Caco-2 (cell line): Measurements from ENCODE around the gene CPT1B. TPM values are rescaled to one million over a fixed set of nuclear protein-coding genes. Genes with fewer than 3 reads are reported as not detected.

Experiments
- BruUV-seq: library from RNA; stranded (reverse); fragments of 400-500 nt; replicated peaks from 2 replicates; lab custom pipeline; 2021; lab: Mats Ljungman, UMichigan
- CTCF ChIA-PET: fragments of 300-600 bp; sonication (Branson Sonifier 250); formaldehyde crosslinking; loops from one replicate; lab custom pipeline; 2022; ENCODE audit warnings: antibody characterized with exemption; lab: Charles Lee
- POLR2A ChIA-PET: fragments of 300-600 bp; sonication (Branson Sonifier 250); formaldehyde crosslinking; loops from one replicate; lab custom pipeline; 2022; ENCODE audit warnings: antibody characterized with exemption; lab: Charles Lee
- DNase-seq, 2 experiments: peaks; one replicate each; pipeline versions ENCODE4 v3.0.0 to v3.0.0-alpha.2; 2020 to 2022
- H3K27me3 ChIP-seq: replicated peaks from 2 replicates; pipeline ENCODE4 v1.6.0; 2011; ENCODE audit warnings: low read length; ENCODE audit not compliant: control insufficient read depth, insufficient read depth
- H3K36me3 ChIP-seq: 2 replicates; pipeline ENCODE4 v1.5.1; 2011; ENCODE audit warnings: low read length; ENCODE audit not compliant: control insufficient read depth, insufficient read depth
- H3K4me1 ChIP-seq: fragments of 250-450 bp; sonication (Bioruptor Pico); 2 replicates; pipeline ENCODE4 v1.5.1; 2020; ENCODE audit warnings: mild to moderate bottlenecking
- H3K4me3 ChIP-seq: 2 replicates; pipeline ENCODE4 v1.5.1; 2011; ENCODE audit warnings: low read depth, mild to moderate bottlenecking, control low read depth, low read length
- H3K9me3 ChIP-seq: fragments of 250-450 bp; sonication (Bioruptor Pico); 2 replicates; pipeline ENCODE4 v1.5.1; 2020; ENCODE audit warnings: mild to moderate bottlenecking, moderate library complexity
- H3K27ac Mint-ChIP-seq: one replicate; pipeline ENCODE4 v1.8.0; 2022; ENCODE audit warnings: mixed read lengths; ENCODE audit not compliant: unreplicated experiment
- H3K27me3 Mint-ChIP-seq: one replicate; pipeline ENCODE4 v1.8.0; 2022; ENCODE audit warnings: mixed read lengths; ENCODE audit not compliant: insufficient read depth, unreplicated experiment
- H3K36me3 Mint-ChIP-seq: one replicate; pipeline ENCODE4 v1.8.0; 2022; ENCODE audit warnings: mild to moderate bottlenecking, mixed read lengths; ENCODE audit not compliant: insufficient read depth, unreplicated experiment
- H3K4me1 Mint-ChIP-seq: one replicate; pipeline ENCODE4 v1.8.0; 2022; ENCODE audit warnings: low read depth, mixed read lengths; ENCODE audit not compliant: unreplicated experiment
- H3K4me3 Mint-ChIP-seq: one replicate; pipeline ENCODE4 v1.8.0; 2022; ENCODE audit warnings: mild to moderate bottlenecking, moderate library complexity, mixed read lengths; ENCODE audit not compliant: unreplicated experiment
- H3K9me3 Mint-ChIP-seq: one replicate; pipeline ENCODE4 v1.8.0; 2022; ENCODE audit warnings: mixed read lengths; ENCODE audit not compliant: unreplicated experiment
- intact Hi-C: fragments of 100-400 bp; cut with micrococcal nuclease; formaldehyde crosslinking; loops from one replicate; pipeline ENCODE4 v1.10.0; 2022; ENCODE audit not compliant: unreplicated experiment
- total RNA-seq: library from RNA; stranded (reverse); gene quantifications from 2 replicates; pipeline ENCODE4 v1.2.3, GENCODE V29; 2022
- TF ChIP-seq, protein P1 (sequence below), 2 experiments: fragments of 200-600 bp in 1 of 2; IDR thresholded peaks; 1 replicate in 1 of 2; 2 replicates in 1 of 2; pipeline versions ENCODE4 v1.5.1 to v1.8.0; 2011 to 2022; ENCODE audit warnings: antibody characterized with exemption in 1 of 2, control low read depth in 1 of 2, inconsistent platforms in 1 of 2, low read depth in 1 of 2, low read length in 1 of 2, mild to moderate bottlenecking in 1 of 2, moderate library complexity in 1 of 2; ENCODE audit not compliant: insufficient read depth in 1 of 2, severe bottlenecking in 1 of 2, unreplicated experiment in 1 of 2

The CPT1B gene
- total RNA-seq, 1 experiment from 2014 or later, result 19.8 TPM

- H3K4me3 ChIP-seq, result no peak overlapping the region
- H3K27me3 ChIP-seq, result no peaks in the 10 kb centered on the region
- H3K9me3 ChIP-seq, result no peaks in the 10 kb centered on the region
- no peak for DNase-seq
- ChIA-PET CTCF (no interaction called here), POLR2A (no interaction called here)
- Mint-ChIP-seq H3K9me3 (no peaks in the 10 kb centered on the region), H3K36me3 (no peaks in the 10 kb centered on the region), H3K27me3 (peaks cover 6% of the 10 kb centered on the region), H3K4me1 (peaks cover under 1% of the 10 kb centered on the region), H3K4me3 (no peak overlapping the region), H3K27ac (no peak overlapping the region)
- H3K4me1 ChIP-seq, result no peaks in the 10 kb centered on the region; the same call in 1 of the 2 replicates
- TF ChIP-seq, protein P1, sequence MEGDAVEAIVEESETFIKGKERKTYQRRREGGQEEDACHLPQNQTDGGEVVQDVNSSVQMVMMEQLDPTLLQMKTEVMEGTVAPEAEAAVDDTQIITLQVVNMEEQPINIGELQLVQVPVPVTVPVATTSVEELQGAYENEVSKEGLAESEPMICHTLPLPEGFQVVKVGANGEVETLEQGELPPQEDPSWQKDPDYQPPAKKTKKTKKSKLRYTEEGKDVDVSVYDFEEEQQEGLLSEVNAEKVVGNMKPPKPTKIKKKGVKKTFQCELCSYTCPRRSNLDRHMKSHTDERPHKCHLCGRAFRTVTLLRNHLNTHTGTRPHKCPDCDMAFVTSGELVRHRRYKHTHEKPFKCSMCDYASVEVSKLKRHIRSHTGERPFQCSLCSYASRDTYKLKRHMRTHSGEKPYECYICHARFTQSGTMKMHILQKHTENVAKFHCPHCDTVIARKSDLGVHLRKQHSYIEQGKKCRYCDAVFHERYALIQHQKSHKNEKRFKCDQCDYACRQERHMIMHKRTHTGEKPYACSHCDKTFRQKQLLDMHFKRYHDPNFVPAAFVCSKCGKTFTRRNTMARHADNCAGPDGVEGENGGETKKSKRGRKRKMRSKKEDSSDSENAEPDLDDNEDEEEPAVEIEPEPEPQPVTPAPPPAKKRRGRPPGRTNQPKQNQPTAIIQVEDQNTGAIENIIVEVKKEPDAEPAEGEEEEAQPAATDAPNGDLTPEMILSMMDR (IDR thresholded peaks at IDR 0.05; ENCODE audit: insufficient read depth in 1 of 2, low read depth in 1 of 2, low read length in 1 of 2, severe bottlenecking in 1 of 2, unreplicated experiment in 1 of 2), result no peak
- no TSS peak for BruUV-seq
- intact Hi-C loops, result no loop called here
- no peaks in the 10 kb centered on the region for H3K36me3 ChIP-seq
These were observed 26.9 kb upstream of the CPT1B start for GRCh38 chr22:50605002-50605612.

DNA sequence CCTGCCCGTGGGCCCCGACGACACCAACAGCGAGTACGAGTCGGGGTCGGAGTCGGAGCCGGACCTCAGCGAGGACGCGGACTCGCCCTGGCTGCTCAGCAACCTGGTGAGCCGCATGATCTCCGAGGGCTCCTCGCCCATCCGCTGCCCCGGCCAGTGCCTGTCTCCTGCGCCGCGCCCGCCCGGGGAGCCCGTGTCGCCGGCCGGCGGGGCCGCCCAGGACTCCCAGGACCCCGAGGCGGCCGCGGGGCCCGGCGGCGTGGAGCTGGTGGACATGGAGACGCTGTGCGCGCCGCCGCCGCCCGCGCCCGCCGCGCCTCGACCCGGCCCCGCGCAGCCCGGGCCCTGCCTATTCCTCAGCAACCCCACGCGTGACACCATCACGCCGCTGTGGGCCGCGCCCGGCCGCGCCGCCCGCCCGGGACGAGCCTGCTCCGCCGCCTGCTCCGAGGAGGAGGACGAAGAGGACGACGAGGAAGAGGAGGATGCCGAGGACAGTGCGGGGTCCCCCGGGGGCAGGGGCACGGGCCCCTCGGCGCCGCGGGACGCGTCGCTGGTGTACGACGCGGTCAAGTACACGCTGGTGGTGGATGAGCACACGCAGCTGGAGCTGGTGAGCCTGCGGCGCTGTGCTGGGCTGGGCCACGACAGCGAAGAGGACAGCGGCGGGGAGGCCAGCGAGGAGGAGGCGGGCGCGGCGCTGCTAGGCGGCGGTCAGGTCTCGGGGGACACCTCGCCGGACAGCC, 26.2 kb upstream of the CPT1B start:
- ChIA-PET CTCF (no interaction called here), POLR2A (no interaction called here)
- peaks cover 7% of the 10 kb centered on the region for H3K27me3 Mint-ChIP-seq
- no peaks in the 10 kb centered on the region for H3K36me3 Mint-ChIP-seq
- Histone ChIP-seq H3K27me3 (no peaks in the 10 kb centered on the region), H3K4me3 (no peak overlapping the region), H3K36me3 (no peaks in the 10 kb centered on the region), H3K4me1 (peaks cover 5% of the 10 kb centered on the region), H3K9me3 (no peaks in the 10 kb centered on the region)
- H3K4me1 Mint-ChIP-seq, result peaks cover 7% of the 10 kb centered on the region
- no peak overlapping the region for H3K27ac Mint-ChIP-seq
- no peaks in the 10 kb centered on the region for H3K9me3 Mint-ChIP-seq
- no TSS peak for BruUV-seq
- TF ChIP-seq, protein P1 (IDR thresholded peaks at IDR 0.05; ENCODE audit: insufficient read depth in 1 of 2, low read depth in 1 of 2, low read length in 1 of 2, severe bottlenecking in 1 of 2, unreplicated experiment in 1 of 2), result no peak
- H3K4me3 Mint-ChIP-seq, result no peak overlapping the region
- intact Hi-C loops, result no loop called here
- DNase-seq, result no peak

DNA sequence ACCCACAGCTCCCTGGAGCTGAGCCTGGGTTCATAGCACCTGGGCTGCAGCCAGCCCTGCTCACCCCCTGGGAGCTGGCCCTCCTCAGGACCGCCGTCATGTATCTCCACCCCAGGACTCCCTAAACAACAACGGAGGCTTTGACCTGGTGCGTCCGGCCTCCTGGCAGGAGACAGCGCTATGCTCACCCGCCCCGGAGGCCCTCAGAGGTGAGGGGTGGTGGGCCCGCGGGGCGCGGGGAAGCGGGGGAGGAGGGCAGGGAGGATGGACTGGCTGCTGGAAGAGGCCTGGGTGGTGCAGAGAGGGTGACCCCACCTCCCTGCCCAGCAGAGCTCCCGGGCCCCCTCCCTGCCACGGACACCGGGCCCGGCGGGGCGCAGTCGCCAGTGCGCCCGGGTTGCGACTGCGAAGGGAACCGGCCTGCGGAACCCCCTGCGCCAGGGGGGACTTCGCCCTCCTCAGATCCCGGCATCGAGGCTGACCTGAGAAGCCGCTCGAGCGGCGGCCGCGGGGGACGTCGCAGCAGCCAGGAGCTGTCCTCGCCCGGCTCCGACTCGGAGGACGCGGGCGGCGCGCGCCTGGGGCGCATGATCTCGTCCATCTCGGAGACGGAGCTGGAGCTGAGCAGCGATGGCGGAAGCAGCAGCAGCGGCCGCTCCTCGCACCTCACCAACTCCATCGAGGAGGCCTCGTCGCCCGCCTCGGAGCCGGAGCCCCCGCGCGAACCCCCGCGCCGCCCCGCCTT, 25.5 kb upstream of the CPT1B start:
- H3K27ac Mint-ChIP-seq, result no peak overlapping the region
- Histone ChIP-seq H3K4me1 (peaks cover 5% of the 10 kb centered on the region), H3K4me3 (no peak overlapping the region), H3K27me3 (no peaks in the 10 kb centered on the region), H3K9me3 (no peaks in the 10 kb centered on the region), H3K36me3 (no peaks in the 10 kb centered on the region)
- peaks cover 7% of the 10 kb centered on the region for H3K27me3 Mint-ChIP-seq
- no peak overlapping the region for H3K4me3 Mint-ChIP-seq
- H3K4me1 Mint-ChIP-seq, result peaks cover 7% of the 10 kb centered on the region
- intact Hi-C loops, result no loop called here
- TF ChIP-seq, protein P1 (IDR thresholded peaks at IDR 0.05; ENCODE audit: insufficient read depth in 1 of 2, low read depth in 1 of 2, low read length in 1 of 2, severe bottlenecking in 1 of 2, unreplicated experiment in 1 of 2), result no peak
- no TSS peak for BruUV-seq
- no peak for DNase-seq
- no peaks in the 10 kb centered on the region for H3K9me3 Mint-ChIP-seq
- POLR2A ChIA-PET, result no interaction called here
- CTCF ChIA-PET, result no interaction called here
- H3K36me3 Mint-ChIP-seq, result no peaks in the 10 kb centered on the region
